Heart left ventricle (tissue), 13 donors: Measurements from ENCODE around the gene FOXK1.

Experiments used
- CTCF ChIP-seq, 12 donors: fragments of 200-600 bp; sonication (generic) in 4 of 12; IDR thresholded peaks; one replicate each; pipeline versions ENCODE4 v1.5.0 to v1.8.0; 2018 to 2022; ENCODE audit warnings: antibody characterized with exemption in 12 of 12, mild to moderate bottlenecking in 5 of 12
- POLR2A ChIP-seq, 2 donors: fragments of 450-650 bp; IDR thresholded peaks; one replicate each; pipeline ENCODE4 v1.6.1; 2017; ENCODE audit warnings: antibody characterized with exemption in 2 of 2, mild to moderate bottlenecking in 2 of 2, moderate library complexity in 2 of 2
- donor health status: ischemic (EF 13 %, LVEDD 7.1; RV severe dilation, severe dysfunction).
- donor health status: DM: no; HTN: yes; CAD: no.
- donor health status: DM: no; HTN: no; CAD: no.
- donor health status: ischemic (EF 25% LVEDD 6.9; RV normal size, moderate dysfunction).
- donor health status: ischemic (EF 25% LVEDD 5.7; RV mildly dilated, moderate dysfunction).
- donor health status: ischemic (EF 35%, LVEDD 5.7; RV mildly dilated, moderate dysfunction).
- donor health status: nonischemic (EF 11% LVEDD 7.7; RV severe dilation, severe dysfunction).
- donor health status: DM: yes; HTN: yes; CAD: no.
- donor health status: PGD.
- donor health status: ischemic (EF 29% LVEDD 5.4; RV normal size, mild dysfunction).
- donor health status: nonischemic (EF 23%, LVEDD 6.1; RV moderate dilation, normal function).

GRCh38 chr7:4707980-4708411 lies 25.9 kb downstream of the FOXK1 start:
- no peak for TF ChIP-seq CTCF (IDR thresholded peaks at IDR 0.05)
- no peak for TF ChIP-seq POLR2A (IDR thresholded peaks at IDR 0.05)
